ENCODE data around the gene TBC1D4. TPM values are rescaled to one million over a fixed set of nuclear protein-coding genes. Genes with fewer than 3 reads are reported as not detected.

TBC1D4 gene
- polyA plus RNA-seq, 1 of the 3 experiments (the other 2 are of a cell fraction) = 8.8 TPM

GRCh38 chr13:75442736-75443234 lies 39.2 kb downstream of the TBC1D4 start:
- DNase-seq = no peak
- no peaks in the 10 kb centered on the region for H3K36me3 ChIP-seq (replicated peaks in 1 of 2; ENCODE audit: control insufficient read depth in 1 of 2, insufficient read depth in 2 of 2, low read length in 1 of 2)
- H3K9me3 ChIP-seq = no peaks in the 10 kb centered on the region
- no peak overlapping the region for H3K9ac ChIP-seq
- CTCF ChIA-PET = interaction anchor here (0.9 to 1.8 kb wide), 2 partner anchors 39 to 76 kb away, joined by 5 to 6 read pairs; partner anchors contain the start of gene TBC1D4
- WGBS (ENCODE audit: low lambda C conversion rate) = 95% methylated on average over 6 of the region's 6 CpGs
- H3K4me1 ChIP-seq (ENCODE audit: control insufficient read depth in 1 of 2, insufficient read depth in 2 of 2, low read depth in 1 of 2, low read length in 1 of 2) = peaks cover 0 to 9% of the 10 kb centered on the region in 2 experiments; a peak in 3 of 4 replicates
- H3K9me2 ChIP-seq = no peaks in the 10 kb centered on the region
- no peaks in the 10 kb centered on the region for H3K27me3 ChIP-seq (ENCODE audit: insufficient read depth)
- no peak overlapping the region for H3K4me3 ChIP-seq (ENCODE audit: low read depth in 2 of 2, low read length in 1 of 2)
- TF ChIP-seq RCOR1 (IDR thresholded peaks at IDR 0.05; ENCODE audit: low read length) (no peak), EZH2phosphoT487 (IDR thresholded peaks at IDR 0.05; ENCODE audit: borderline replicate concordance, low read depth) (no peak), CHD2 (IDR thresholded peaks at IDR 0.05; ENCODE audit: low read length, partially characterized antibody) (no peak), MEF2A (IDR thresholded peaks at IDR 0.05; ENCODE audit: borderline replicate concordance, low read depth) (no peak), YY1 (IDR thresholded peaks at IDR 0.05; ENCODE audit: low read depth) (no peak), FOXM1 (IDR thresholded peaks at IDR 0.05; ENCODE audit: low read depth) (no peak), MAX (IDR thresholded peaks at IDR 0.05; ENCODE audit: low read depth) (no peak), IRF3 (IDR thresholded peaks at IDR 0.05; ENCODE audit: low read depth, low read length) (no peak), TEAD4 (IDR thresholded peaks at IDR 0.05; ENCODE audit: borderline replicate concordance, insufficient read depth) (no peak), CTCF (IDR thresholded peaks at IDR 0.05) (no peak), RAD21 (IDR thresholded peaks at IDR 0.05; ENCODE audit: low read length) (no peak), FOXJ3 (CRISPR knock-in tag; IDR thresholded peaks at IDR 0.05) (no peak), ELF1 (IDR thresholded peaks at IDR 0.05) (no peak), TCF12 (IDR thresholded peaks at IDR 0.05) (no peak), JUND (IDR thresholded peaks at IDR 0.05) (no peak), PBX3 (IDR thresholded peaks at IDR 0.05) (no peak), SMC3 (IDR thresholded peaks at IDR 0.05; ENCODE audit: low read depth, low read length) (no peak)
- H2AFZ ChIP-seq (ENCODE audit: low read depth) = no peak overlapping the region
- H3K79me2 ChIP-seq (ENCODE audit: insufficient read depth) = no peaks in the 10 kb centered on the region
- no peaks in the 10 kb centered on the region for H4K20me1 ChIP-seq (ENCODE audit: insufficient read depth)
- H3F3A ChIP-seq (replicated peaks; ENCODE audit: insufficient read depth) = peaks cover 13% of the 10 kb centered on the region
- no peak overlapping the region for H3K27ac ChIP-seq (ENCODE audit: low read depth in 2 of 2, low read length in 1 of 2)
- POLR2A ChIA-PET = no interaction called here
- no peak overlapping the region for H3K4me2 ChIP-seq

Data from SK-N-SH (cell line).